Measurements from ENCODE around the gene HM13.

DNA sequence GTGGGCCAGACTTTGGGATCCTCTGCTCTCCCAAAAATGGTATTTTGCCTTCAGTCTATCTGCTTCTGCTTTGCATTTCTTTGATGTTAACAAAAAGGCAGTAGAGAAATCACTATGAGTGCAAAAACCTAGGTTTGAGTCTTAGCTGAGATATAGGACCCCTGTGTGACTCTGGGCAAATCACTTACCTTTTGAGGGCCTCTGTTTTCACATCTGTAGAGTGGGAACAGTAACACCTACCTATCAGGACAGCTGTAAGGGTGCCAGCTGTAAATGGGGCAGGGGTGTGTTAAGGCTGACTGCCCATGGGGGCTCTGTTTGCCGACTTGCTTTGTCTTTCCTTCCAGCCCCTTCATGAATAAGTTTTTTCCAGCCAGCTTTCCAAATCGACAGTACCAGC is 30.4 kb downstream of the HM13 start:
- TF ChIP-seq, protein P1, sequence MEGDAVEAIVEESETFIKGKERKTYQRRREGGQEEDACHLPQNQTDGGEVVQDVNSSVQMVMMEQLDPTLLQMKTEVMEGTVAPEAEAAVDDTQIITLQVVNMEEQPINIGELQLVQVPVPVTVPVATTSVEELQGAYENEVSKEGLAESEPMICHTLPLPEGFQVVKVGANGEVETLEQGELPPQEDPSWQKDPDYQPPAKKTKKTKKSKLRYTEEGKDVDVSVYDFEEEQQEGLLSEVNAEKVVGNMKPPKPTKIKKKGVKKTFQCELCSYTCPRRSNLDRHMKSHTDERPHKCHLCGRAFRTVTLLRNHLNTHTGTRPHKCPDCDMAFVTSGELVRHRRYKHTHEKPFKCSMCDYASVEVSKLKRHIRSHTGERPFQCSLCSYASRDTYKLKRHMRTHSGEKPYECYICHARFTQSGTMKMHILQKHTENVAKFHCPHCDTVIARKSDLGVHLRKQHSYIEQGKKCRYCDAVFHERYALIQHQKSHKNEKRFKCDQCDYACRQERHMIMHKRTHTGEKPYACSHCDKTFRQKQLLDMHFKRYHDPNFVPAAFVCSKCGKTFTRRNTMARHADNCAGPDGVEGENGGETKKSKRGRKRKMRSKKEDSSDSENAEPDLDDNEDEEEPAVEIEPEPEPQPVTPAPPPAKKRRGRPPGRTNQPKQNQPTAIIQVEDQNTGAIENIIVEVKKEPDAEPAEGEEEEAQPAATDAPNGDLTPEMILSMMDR (optimal IDR thresholded peaks at IDR 0.05 in 1 of 3, IDR thresholded peaks at IDR 0.05 in 1 of 3, conservative IDR thresholded peaks at IDR 0.05 in 1 of 3; ENCODE audit: extremely low read depth in 1 of 3, insufficient read depth in 2 of 3, low read length in 3 of 3): no peak
- TF ChIP-seq EZH2 (IDR thresholded peaks at IDR 0.05; ENCODE audit: low read length): no peak
